Suprapubic skin (tissue), 3 donors: ENCODE measurements around the gene YWHAB.

Experiments
- POLR2AphosphoS5 ChIP-seq, 3 donors: sonication (generic); formaldehyde crosslinking; IDR thresholded peaks; one replicate each; pipeline ENCODE4 v1.6.1; 2017; ENCODE audit warnings: antibody characterized with exemption in 3 of 3
- TF ChIP-seq, protein P1 (sequence below), 2 donors: fragments of 200-600 bp in 1 of 2; fragments of 450-650 bp in 1 of 2; sonication (generic) in 1 of 2; IDR thresholded peaks; one replicate each; pipeline ENCODE4 v1.5.1; 2016 to 2019; ENCODE audit warnings: antibody characterized with exemption in 2 of 2, mild to moderate bottlenecking in 1 of 2, moderate library complexity in 1 of 2

DNA sequence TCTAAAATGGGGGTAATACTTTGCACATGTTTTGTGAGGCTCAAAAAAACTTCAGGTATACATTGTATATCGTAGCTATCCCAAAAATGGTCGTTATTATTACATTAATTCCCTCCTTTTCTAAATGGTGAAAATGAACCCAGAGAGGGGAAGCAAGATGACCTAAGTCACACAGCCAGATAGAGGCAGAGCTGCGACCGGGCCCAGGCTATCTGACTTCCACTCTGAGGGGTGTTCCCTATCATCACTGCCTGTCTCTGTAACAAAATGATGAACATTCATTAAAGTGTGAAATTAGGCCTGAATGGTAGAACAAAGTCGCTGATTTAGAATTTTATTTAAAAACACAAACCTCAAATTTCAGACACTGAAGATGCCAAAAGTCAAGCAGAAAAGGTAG, 46.0 kb upstream of the YWHAB start:
- TF ChIP-seq POLR2AphosphoS5 (IDR thresholded peaks at IDR 0.05): no peak
- TF ChIP-seq, protein P1, sequence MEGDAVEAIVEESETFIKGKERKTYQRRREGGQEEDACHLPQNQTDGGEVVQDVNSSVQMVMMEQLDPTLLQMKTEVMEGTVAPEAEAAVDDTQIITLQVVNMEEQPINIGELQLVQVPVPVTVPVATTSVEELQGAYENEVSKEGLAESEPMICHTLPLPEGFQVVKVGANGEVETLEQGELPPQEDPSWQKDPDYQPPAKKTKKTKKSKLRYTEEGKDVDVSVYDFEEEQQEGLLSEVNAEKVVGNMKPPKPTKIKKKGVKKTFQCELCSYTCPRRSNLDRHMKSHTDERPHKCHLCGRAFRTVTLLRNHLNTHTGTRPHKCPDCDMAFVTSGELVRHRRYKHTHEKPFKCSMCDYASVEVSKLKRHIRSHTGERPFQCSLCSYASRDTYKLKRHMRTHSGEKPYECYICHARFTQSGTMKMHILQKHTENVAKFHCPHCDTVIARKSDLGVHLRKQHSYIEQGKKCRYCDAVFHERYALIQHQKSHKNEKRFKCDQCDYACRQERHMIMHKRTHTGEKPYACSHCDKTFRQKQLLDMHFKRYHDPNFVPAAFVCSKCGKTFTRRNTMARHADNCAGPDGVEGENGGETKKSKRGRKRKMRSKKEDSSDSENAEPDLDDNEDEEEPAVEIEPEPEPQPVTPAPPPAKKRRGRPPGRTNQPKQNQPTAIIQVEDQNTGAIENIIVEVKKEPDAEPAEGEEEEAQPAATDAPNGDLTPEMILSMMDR (IDR thresholded peaks at IDR 0.05): no peak
